ENCODE data around the gene ZFAND3.

The ZFAND3 gene

DNA sequence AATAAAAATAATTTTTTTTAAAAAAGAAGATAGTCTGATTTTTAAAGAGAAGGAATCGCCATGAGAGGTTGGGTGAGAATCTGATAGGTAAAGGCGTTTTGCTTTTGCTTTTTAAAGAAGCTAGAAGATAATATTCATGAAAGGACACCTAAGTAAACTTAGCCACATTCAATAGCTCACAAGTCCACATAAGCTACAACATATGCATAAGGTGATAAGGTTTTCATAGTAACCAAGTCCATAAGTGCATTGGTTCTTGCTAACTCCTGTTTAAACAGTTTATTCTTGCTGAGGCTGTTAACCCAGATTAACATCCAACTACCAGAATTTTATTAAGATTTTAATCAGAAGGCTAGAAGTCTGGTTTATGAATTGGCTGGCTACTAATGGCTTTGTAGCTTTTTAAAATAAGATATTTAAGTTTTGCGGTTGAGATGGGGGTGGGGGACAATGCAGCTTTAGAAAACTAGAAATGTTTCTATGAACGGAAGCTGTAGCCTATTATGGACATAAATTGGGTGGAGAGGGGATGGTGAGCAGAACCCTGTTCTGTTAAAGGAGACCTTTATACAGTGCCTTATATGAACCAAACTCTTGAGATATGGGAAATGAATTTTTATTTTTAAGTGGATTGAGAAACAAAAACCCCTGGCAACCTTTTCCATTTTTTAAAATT lies 235.1 kb downstream of the ZFAND3 start:
- no peak for DNase-seq

DNA sequence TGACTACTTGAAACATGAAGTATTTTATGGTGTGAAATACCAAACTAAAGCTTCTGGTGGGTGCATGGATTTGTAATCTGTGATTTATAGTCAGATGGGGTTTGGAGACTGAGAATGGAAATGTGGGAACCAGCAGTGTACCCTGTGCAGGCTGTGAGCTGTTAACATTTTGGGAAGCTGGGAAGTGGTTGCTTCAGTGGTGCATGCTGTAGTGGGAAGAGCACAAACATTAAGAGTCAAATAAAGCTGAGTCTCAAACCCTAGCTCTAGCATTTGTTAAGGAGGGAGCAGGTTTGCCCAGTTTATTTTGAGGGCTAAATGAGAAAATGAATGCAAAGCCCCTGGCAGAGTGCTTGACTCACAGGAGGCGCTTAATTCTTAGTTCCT lies 235.7 kb downstream of the ZFAND3 start:
- DNase-seq = no peak

DNA sequence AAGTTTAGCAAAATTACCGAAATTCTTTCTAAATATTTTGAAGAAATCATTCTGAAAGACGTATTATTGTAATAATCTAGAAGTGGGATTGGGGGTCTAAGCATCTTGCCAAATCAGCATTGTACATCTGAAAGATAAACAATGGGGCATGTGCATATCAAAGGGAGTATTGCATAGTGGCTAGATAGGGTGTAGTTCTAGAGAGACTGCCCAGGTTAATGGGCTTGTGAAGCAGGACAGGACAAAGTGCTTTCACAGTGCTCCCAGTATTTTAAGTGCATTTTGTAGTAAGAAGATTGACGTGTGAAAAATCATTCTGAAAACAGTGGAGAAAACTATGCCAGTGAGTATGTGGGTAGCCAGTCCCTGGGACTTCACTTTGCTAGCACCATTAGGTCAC lies 236.8 kb downstream of the ZFAND3 start:
- DNase-seq = no peak

DNA sequence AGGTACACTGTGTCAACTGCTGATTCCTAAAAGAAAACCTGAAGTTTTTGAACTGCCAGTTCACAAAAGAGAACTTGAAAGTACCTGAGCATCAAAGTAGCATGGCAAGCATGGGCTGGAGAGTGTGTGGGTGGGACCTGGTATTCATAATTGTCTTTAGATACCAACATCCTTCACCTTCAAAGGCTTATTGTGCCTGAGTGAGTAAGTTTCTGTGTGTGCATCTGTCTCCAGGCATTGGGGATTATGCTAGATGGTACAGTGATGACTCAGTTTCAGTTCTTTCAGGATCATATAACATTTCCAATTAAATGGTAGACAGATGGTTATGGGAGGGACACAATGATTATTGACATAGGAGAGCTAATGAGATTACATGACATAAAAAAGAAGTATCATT lies 238.5 kb downstream of the ZFAND3 start:
- peak; percentile 81 for DNase-seq

DNA sequence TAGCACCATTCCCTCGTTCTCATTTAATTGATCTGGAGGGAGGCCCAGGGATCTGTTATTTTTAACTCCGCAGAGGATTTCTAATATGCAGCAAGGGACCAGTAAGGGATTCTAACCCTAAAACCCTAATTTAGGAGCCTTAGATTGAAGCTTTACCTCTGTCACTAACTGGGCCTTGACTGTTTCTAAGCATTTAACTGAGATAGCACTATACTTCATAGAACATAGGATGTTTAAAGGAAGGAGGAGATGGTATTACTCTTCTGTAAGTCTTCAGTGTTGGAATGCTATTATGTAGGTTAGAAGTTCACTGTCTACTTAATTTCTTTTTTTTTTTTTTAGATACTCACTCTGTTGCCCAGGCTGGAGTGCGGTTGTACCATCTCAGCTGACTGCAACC lies 242.5 kb downstream of the ZFAND3 start:
- DNase-seq = no peak

DNA sequence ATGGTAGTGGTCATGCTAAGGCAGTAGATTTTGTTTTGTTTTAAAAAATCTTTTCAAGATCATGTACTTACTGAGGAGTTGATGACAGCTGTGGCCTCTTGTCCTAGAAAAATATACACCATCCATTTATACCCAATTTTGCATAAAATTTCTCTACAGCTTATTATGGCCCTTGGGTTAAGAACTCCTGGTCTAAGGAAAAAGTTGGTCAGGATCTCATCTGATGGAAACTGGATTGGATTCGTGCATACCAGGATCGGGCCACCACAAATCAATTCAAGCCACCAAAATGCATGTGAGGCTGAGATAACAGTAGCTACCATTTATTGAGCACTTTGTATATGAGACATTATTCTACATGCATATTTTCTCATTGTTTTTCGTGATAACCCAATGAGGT lies 244.4 kb downstream of the ZFAND3 start:
- no peak for DNase-seq

DNA sequence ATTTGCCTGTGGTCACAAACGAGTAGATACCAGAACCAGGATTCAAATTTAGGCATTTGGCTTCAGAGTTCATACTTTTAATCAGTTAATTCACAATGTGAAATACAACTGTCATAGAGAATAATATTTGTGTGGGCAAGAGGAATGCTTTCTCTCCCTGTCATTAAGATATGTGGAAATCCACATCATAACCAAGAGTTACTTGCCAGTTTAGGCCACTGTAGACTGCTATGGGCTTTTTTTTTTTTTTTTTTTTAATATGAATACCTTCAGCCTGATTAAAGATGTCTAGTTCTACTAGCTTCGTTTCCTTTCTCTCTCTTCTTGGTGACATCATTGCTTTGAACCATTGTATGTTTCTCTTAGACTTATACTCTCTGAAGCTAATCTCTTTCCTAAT lies 244.9 kb downstream of the ZFAND3 start:
- DNase-seq = no peak

DNA sequence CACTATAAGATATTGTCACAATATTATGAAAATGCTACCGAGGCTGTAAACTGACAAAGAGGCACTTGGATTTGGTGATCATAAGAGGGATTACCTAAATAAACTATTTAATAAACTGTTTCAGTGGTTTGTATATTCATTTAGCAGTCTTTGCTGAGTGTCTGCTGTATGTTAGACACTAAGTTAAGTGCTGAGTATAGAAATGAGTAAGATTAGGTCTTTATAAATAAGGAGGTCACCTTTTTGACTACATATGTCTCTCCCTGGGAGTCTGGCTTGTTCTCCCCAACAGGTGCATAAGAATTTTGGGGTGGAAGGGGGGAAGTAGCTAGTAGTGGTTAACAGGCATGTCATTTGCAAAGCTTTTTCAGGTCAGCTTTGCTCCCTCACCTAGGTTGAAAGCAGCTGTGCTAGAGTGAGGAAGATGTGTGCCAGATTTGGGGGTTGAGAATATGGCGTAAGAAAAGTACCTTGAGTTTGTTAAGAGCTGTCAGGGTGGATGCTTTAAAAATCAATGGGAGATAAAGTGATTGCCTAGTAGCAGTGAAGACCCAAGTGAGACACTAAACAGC lies 246.3 kb downstream of the ZFAND3 start:
- no peak for DNase-seq

DNA sequence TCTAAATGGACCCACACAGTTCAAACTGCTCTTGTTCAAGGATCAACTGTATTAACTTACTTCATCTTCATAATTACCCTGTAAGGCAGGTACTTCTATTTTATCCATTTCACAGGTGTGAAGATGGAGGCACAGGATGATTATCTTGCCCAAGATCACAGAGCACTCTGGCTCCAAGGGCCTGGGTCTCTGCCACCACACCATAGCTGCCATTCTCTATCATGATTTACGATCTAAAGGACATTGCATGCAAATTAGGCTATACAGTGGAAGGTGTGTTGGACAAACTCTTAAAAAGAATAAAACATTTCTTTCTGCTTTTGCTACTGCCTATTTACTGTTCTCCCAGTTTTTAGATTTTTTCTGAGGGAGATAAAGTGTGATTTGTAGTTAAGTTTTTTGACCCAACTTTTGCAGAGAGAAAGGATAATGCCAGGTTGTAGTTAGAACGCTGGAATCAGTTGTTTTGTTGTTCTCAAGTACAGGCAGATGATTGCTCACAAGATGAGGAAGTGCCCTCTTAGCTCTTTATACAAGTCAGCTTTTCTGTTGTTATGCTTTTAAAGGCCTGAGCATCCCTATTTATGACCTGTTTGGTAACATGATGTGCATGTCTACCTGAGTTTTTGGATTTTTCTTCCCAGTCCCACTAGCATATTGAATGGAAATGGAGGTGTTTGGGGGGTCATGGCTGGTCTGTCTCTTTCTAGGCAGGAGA lies 247.9 kb downstream of the ZFAND3 start:
- DNase-seq = no peak

DNA sequence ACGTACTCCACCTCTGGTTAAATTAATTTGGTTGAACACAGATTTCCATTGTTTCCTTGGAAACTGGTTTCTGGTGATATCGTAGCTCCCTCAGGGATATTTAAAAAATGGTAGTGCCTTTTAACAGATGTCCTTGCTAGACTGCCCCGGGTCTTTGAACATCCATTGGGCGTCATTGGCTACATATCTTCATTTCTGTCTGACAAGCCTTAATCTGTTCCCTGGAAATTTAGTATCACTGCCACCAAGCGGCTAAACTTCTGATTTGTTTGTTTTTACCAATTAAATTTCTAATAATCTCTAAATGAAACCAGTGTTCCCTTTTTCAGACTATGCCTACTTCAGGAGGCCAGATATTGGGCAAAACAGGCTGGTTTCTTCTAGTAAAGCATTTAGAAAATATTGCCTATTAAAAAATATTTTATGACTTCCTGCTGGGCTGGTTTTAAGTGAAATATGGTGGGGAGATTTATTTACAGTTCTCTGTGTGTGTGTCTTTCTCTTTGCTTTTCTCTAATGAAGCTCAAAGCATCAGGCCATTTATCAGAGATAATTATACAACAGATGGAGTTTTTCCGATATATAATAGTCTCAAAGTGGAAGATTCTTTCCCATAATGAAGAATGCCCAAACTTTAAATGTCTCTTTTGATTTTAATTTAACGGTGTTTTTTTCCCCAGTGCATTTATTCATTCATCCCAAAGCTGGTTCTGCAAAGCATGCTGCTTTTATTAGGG lies 249.5 kb downstream of the ZFAND3 start:
- no peak for DNase-seq

DNA sequence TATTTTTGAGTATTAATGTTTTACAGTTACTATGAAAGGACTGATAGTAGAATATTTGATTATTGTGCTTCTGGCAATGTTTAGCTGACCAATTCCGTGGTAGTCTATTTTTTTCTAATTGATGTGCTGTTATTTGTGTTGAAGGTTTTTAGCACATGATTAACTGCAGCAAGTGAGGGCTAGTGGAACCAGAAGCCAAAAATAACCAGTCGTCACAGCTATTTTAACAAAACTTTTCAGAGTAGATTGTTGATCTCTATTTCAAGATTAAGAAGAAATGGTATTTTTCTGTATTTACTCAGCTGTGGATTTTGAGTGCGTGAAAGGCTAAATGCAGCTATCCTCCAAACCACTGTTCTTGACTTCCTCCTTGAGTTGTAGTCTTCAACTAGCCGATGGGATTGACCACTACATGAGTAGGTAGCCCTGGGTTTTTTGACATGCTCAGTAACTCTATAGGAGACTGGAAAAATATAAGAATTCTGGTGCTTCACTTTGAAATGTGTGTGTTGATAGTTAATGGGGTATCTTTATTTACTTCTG lies 258.0 kb downstream of the ZFAND3 start:
- no peak for DNase-seq

DNA sequence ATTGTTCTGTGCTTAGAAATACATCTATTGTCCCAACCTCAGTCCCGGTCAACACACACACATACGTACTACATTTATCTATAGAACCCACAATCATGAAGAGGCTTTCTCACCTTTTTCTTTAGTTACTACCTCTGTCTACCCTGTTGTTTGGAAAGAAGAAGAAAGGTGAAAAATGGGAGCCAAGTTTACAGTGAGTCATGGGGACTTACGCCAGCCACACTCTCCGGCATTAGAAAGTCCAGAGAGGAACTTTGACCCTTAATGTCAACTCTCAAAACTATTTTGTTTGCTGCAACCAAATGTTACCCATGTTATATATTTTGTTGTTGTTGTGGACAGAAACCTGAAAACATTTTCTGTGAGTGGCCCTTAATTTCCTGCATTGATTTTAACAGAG lies 259.1 kb downstream of the ZFAND3 start:
- no peak for DNase-seq

DNA sequence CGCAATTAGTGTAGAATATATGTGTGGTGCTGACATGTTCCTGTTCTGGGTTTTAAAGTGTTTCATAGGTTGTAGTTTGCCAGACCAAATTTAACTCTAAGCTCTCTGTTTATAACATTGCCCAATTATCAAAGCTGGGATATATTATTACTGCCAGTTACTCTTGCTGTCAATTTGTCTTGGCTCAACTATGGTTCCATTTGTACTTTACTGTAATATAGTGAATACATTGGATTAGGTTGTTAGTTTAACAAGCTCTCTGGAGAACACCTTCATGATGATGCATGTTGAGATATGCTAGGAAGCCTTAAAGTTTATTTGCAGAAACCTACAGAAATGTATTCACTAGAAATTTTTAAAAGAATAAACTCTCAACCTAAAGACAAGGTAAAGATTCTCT lies 259.6 kb downstream of the ZFAND3 start:
- no peak for DNase-seq

DNA sequence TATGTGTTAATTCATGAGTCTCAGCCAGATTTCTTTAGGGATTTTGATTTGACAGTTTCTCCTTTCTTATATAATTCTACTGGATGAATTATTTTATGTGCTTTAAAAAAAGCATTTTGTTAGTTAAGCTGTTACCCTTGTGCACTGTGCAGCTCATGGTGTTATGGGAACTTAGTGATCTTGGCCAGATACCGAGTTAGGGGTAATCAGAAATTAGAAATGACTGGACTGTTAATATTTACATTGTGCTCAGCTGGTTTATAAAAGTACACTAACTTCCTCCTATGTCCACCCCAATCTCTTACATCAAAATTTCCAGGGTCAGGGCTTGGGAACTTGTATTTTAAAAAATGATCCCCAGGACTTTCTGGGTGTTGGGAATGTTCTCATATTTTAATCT lies 260.0 kb downstream of the ZFAND3 start:
- DNase-seq = no peak

DNA sequence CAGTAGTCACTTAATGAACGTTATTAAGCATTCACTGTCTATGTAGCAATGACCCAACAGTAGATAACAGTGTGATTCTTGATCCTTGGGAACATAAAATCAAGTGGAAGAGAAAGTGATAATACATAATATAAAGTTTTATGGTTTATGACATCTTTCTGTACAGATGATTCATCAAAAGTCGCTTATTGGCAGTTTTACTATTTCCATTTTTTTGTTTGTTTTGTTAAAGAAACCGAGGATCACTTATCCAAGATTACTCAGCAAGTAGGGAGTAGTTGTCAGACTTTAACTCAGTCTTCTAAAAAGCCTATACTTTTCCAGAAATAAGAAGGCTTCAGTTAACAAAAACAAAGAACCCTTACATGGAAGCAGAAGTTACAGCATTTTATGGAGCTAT lies 260.8 kb downstream of the ZFAND3 start:
- no peak for DNase-seq

DNA sequence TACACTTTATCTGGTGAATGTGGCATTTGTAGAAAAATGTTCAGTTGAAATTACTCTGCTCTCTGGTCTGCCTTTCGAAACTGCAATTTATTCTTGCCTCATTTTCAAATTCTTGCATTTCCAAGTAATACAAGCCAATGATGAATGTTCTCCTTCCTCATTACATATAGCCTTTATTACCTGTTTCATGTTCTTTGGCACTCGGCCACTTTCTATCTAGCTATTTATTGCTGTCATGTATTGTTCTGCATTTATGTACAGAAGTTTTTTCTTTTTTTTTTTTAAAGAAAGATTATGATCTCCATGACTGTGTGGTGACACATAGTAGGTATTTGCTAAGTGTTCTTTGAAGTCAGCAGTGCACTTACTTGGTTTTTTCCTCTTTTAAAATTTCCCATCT lies 261.4 kb downstream of the ZFAND3 start:
- DNase-seq = no peak

DNA sequence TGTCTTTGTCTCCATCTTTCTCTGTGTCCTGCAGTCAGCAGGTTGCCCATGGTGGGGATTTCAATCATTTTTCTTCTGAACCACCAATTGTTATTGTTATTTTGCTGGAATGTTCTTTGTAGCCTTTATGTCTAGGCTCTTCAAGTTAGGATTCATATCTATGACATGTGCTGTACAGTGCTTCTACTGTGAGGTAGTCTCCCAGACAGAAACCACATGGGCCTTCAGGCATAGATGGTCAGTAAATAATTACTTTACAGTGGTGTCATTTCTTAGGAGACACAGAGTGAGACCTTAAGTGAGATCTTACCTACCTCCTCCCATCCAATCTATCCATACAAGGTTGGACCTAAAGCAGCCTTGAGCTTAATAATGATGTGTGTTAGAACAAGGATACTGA lies 265.5 kb downstream of the ZFAND3 start:
- no peak for DNase-seq

DNA sequence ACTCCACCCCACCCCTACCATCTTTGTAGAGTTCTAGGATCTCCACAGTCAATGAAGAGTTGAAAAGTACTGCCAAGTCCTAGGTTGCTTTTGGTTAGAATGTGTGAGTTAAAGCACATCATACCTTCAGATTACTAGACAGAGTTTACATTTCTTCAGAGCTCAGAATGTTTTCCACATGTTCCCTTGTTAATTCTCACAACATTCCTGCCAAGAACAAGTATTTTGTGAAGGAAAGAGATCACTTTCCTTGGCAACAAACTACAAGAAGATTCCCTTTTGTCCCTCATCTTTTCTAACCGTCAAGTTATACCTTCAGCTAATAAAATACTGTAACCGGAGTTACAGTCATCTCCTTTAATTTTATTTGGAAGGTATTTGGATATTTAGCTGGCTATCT lies 266.8 kb downstream of the ZFAND3 start:
- no peak for DNase-seq

DNA sequence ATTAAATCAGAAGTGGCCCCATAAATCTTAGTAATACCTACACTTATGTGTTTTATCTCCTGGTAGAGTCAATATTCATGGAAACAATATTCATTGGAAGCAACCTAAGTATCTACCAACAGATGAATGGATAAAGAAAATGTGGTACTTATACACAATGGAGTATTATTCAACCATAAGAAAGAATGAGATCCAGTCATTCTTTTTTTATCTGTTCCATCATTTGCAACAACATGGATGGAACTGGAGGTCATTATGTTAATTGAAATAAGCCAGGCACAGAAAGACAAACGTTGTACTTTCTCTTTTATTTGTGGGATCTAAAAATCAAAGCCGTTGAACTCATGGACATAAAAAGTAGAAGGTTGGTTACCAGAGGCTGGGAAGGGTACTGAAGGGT lies 268.5 kb downstream of the ZFAND3 start:
- no peak for DNase-seq

DNA sequence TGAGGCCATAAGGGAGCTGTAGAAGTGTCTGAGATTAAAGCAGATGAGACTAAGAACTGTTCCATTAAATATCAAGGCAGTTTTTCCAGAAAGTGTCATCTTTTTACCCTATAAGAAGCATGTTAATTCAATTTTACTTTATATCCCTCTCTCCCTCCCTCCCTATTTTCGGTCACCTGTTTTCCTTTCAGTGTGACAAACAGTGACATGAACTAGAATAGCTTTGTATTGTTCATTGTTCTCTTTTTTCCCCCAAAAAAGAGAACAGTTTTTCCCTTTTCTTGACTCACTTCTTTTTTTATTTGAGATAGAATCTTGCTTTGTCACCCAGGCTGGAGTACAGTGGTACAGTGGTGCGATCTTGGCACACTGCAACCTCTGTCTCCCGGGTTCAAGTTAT lies 269.3 kb downstream of the ZFAND3 start:
- no peak for DNase-seq

DNA sequence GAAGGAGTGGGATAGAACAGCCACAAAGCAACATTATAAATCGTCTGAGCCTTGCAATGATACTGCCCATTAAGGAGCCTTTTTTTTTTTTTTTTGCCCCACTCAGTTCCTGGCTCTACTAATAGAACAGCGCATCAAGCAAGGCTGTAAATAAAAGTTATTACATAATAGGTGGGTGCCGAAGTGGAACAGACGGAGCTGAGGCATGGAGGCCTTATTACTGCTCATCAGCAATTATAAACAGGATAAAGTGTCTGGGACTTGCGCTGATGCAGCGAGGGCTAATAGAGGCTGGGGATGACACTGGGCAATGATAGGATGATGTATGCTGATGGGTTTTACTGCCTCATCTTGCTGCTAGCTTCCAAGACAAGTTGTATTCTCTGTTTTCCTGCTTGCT lies 272.1 kb downstream of the ZFAND3 start:
- DNase-seq = no peak

DNA sequence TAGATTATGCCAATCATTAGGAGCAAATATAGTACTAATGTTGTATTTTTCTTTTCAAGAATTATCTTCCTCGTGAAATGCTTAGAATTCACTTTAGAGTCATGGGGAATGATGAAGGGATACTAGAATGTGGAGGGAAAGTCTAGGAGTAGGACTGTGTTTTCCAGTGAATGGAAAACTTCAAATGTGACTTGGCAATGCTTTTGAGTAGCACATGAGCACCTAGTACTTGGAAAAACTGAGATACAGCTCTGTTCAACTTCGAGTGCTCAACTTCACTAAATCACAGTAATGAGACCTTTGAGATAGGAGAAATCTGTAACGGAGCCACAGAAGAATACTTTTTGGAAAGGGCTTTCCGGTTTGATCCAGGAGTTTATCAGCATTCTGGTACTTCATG lies 272.9 kb downstream of the ZFAND3 start:
- DNase-seq = no peak

DNA sequence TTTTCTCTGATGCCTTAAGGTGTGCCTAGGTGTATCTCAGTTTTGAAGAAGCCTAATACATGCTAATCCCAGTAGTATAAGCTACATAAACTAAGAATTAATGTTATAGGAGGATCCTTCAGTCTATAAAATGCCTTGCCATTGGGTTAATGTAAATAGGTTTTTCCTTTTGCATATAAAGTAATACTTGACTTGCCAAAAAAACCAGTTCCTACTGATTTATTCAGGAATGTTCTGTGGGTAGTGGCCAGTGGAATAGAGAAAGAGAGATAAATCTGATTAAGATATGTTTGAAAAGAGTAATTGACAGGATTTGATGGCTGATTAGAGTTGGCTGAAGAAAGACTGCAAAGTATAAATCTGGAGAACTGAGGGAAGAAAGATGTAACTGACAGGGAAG lies 273.4 kb downstream of the ZFAND3 start:
- DNase-seq = no peak

DNA sequence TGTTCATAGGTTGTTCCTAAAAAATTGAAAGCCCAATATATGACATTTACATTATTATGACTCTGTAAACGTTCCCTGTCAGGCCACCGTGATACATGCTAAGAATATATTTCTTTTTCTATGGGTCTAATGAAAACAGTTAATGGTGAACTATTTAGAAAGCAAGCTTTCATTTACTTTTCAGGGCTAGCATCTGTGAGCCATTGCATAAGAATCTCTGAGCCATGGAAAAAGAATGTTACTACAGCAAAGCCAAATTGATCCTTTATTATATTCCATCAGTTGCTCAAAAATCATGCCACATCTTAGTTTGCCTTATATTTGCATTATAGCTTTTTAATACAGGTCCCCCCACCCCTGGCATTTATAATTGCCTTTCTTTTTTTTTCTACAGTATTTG lies 275.5 kb downstream of the ZFAND3 start:
- no peak for DNase-seq
